Activated T-cell treated with anti-CD3 and anti-CD28 coated beads, Interleukin-2, amount 50 U/mL, for 1 hour (primary cell): ENCODE results near the gene CBY1.
A peak's percentile ranks its signal among the peaks of the same experiment; 100 is the strongest.

Experiments
- DNase-seq: peaks from one replicate; pipeline ENCODE4 v3.0.0-alpha.2; 2020

Gene CBY1

DNA sequence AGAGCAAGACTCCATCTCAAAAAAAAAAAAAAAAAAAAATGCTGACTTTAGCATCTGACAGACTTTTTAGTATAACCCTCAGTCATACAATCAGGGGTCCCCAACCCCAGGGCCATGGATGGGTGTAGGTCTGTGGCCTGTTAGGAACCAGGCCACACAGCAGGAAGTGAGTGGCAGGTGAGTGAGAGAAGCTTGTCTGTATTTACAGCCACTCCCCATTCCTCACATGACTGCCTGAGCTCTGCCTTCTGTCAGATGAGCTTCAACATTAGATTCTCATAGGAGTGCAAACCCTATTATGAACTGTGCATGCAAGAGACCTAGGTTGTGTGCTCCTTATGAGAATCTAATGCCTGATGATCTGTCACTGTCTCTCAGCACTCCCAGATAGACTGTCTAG is 3.6 kb upstream of the CBY1 start:
- DNase-seq, result no peak

GRCh38 chr22:38653741-38654140 is 2.7 kb upstream of the CBY1 start:
- DNase-seq, result no peak

DNA sequence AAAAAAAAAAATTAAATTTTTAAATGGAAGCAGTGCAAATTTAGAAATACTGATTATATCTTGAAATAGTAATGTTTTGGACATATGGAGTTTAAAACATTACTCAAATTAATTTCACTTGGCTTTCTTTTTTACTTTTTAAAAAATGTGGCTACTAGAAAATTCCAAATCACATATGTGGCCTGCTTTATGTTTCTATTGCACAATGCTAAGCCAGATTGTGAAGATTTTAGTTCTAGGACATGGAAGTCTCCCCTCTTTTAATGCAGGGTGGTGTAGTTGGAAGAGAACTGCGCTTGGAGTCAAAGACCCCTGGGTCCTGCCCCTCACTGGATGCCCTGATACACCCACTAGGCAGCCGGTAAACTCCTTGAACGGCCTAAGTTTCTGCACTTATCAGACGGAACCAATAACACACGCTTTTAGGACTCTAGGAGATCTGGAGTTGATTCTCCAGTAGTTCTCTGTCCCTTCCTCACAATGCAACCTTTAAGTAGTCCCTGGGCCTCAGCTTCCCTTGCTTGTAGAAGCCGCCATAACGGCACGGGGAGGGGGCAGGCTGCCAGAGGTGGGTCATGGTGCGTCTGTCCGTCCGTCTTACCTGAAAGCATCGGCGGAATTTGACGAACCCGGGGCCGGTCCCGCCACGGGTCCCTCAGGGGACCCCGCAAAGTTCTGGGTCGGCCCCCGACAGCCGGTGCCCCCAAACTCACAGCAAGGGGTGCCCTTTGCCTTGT is 751 bp upstream of the CBY1 start:
- no peak for DNase-seq

GRCh38 chr22:38657045-38657909 is 839 bp downstream of the CBY1 start:
- DNase-seq, result peak; percentile 35

GRCh38 chr22:38674888-38675287 is 18.4 kb downstream of the CBY1 start:
- DNase-seq, result no peak

GRCh38 chr22:38675833-38676232 is 19.4 kb downstream of the CBY1 start:
- DNase-seq, result no peak

GRCh38 chr22:38681582-38682335 is 25.3 kb downstream of the CBY1 start, which contains the start of gene TOMM22:
Gene TOMM22, plus strand, starts transcription at chr22:38681957. Its CDS starts 22 bp downstream, at chr22:38681979.
- peak; percentile 84 for DNase-seq

DNA sequence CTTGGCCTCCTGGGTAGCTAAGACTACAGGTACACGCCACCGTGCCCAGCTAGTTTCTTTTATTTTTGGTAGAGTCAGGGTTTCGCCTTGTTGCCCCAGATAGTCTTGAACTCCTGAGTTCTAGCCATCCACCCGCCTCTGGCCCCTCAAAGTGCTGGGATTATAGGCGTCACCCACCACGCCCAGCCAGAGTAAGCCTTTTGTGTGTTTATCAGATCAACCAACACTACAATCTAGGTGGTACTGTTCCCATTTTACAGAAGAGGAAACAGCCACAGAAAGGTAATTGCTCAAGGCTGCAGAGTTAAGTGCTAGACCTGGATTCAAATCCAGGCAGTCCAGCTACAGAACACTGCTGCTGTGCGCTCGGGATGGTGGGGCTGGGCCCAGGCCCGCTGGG is 28.5 kb downstream of the CBY1 start:
- DNase-seq, result no peak

- DNase-seq, result no peak
These were observed 29.3 kb downstream of the CBY1 start for GRCh38 chr22:38685761-38686160.

DNA sequence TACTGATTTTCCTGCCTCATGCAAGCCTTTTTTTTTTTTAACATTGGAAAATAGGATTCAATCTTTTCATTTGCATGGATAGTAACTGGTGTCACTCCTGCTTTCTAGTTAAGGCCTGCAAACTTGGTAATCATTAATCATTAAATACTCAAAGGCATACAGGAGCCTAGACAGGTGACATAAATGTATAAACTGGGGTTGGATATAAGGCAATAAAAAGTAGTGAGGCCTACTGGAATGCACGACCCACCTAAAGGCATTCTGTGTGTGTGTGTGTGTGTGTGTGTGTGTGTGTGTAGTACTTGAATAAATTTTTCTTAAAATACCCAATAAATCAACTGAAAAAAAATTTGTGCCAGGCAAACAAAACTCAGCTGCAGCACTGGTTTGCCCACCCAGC is 33.2 kb downstream of the CBY1 start:
- DNase-seq, result no peak

- no peak for DNase-seq
These were observed 37.6 kb downstream of the CBY1 start for GRCh38 chr22:38694049-38694448.

GRCh38 chr22:38694940-38695339 is 38.5 kb downstream of the CBY1 start:
- DNase-seq, result no peak

GRCh38 chr22:38696606-38697424 is 40.4 kb downstream of the CBY1 start:
- no peak for DNase-seq

- DNase-seq, result no peak
These were observed 41.1 kb downstream of the CBY1 start for GRCh38 chr22:38697425-38698089.

- DNase-seq, result no peak
These were observed 42.1 kb downstream of the CBY1 start for GRCh38 chr22:38698407-38699094.

GRCh38 chr22:38699143-38699542 is 42.7 kb downstream of the CBY1 start:
- DNase-seq, result no peak

DNA sequence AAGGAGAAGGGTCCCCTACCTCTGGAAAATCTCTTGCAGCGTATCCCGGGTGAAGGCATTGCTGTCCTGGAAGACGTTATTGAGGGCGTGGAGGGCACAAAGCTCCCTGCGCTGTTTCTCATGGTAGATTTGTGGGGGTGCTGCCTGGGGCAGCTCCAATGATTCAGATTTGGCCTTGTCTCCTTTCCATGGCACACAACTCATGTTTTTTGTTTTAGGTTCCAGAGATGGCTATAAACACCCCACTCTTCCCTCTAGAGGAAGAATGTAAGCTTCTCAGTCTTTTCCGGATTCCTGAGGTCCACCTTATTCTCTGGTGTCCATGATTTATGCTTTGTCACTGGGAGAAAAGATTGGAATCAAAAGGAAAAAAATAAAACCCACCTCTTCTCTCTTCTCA is 43.3 kb downstream of the CBY1 start:
- DNase-seq, result no peak

- DNase-seq, result no peak
These were observed 43.9 kb downstream of the CBY1 start for GRCh38 chr22:38700270-38700788.

- peak; percentile 100 for DNase-seq
These were observed 44.6 kb downstream of the CBY1 start, which contains the start of gene JOSD1 for GRCh38 chr22:38700789-38701628. Gene JOSD1, minus strand, starts transcription at chr22:38700943. Its CDS starts 956 bp downstream, at chr22:38699987.
